Activated CD8-positive, alpha-beta memory T cell treated with anti-CD3 and anti-CD28 coated beads, Interleukin-2, amount 50 U/mL, for 48 hours (primary cell): Measurements from ENCODE around the gene LPA.
"Not testable (repeated sequence)": the region's sequence is repeated elsewhere in the genome, so short reads cannot be mapped to it uniquely, and the experiment has no call there.

Experiments used
- DNase-seq: peaks from one replicate; pipeline ENCODE4 v3.0.0-alpha.2; 2020

The LPA gene, protein sequence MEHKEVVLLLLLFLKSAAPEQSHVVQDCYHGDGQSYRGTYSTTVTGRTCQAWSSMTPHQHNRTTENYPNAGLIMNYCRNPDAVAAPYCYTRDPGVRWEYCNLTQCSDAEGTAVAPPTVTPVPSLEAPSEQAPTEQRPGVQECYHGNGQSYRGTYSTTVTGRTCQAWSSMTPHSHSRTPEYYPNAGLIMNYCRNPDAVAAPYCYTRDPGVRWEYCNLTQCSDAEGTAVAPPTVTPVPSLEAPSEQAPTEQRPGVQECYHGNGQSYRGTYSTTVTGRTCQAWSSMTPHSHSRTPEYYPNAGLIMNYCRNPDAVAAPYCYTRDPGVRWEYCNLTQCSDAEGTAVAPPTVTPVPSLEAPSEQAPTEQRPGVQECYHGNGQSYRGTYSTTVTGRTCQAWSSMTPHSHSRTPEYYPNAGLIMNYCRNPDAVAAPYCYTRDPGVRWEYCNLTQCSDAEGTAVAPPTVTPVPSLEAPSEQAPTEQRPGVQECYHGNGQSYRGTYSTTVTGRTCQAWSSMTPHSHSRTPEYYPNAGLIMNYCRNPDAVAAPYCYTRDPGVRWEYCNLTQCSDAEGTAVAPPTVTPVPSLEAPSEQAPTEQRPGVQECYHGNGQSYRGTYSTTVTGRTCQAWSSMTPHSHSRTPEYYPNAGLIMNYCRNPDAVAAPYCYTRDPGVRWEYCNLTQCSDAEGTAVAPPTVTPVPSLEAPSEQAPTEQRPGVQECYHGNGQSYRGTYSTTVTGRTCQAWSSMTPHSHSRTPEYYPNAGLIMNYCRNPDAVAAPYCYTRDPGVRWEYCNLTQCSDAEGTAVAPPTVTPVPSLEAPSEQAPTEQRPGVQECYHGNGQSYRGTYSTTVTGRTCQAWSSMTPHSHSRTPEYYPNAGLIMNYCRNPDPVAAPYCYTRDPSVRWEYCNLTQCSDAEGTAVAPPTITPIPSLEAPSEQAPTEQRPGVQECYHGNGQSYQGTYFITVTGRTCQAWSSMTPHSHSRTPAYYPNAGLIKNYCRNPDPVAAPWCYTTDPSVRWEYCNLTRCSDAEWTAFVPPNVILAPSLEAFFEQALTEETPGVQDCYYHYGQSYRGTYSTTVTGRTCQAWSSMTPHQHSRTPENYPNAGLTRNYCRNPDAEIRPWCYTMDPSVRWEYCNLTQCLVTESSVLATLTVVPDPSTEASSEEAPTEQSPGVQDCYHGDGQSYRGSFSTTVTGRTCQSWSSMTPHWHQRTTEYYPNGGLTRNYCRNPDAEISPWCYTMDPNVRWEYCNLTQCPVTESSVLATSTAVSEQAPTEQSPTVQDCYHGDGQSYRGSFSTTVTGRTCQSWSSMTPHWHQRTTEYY (N-terminal part only)

DNA sequence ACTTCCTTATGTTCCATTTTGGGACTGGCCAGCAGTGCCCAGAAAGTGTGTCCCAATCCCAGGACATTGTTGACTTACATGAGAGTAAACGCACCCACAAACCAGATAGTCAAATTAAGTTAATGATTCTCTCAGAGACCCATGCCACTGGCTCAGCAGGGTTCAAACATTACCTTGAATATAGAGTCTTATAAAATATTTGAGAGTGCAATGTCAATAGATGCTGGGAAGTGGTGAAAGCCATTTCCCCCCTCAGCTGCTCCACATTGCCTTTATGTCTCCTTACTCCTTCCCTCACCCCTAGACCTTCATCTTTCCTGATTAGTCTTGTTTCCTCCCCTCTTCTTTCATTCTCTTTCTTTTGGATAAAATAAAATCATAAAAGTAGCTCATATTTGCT, at the start of gene LPA:
Gene LPA, minus strand, starts transcription at position 78 of the 400 bp plus-strand sequence. Its CDS starts 61 bp downstream, at position 17.
- DNase-seq, result not testable (repeated sequence)

DNA sequence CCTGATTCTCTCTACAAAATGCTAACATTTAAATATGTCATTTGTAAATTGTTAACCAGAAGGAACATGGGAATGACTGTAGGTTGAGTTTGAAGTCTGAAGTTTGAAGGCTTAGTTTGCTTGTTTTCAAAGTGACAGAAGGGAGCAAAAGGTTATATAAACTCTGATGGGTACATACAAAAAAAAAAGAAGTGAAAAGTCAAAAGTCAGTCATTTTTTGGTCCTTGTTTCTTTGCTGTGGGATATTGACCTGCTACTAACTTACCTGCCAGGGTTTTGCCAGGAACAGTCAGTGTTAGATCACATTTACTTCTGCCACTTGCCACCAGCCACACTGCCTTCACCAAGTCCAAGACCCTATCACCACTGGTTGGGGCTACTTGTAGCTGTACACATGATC, 44.9 kb upstream of the LPA start:
- DNase-seq, result not testable (repeated sequence)

GRCh38 chr6:160704688-160705087, 40.6 kb upstream of the LPA start:
- not testable (repeated sequence) for DNase-seq

DNA sequence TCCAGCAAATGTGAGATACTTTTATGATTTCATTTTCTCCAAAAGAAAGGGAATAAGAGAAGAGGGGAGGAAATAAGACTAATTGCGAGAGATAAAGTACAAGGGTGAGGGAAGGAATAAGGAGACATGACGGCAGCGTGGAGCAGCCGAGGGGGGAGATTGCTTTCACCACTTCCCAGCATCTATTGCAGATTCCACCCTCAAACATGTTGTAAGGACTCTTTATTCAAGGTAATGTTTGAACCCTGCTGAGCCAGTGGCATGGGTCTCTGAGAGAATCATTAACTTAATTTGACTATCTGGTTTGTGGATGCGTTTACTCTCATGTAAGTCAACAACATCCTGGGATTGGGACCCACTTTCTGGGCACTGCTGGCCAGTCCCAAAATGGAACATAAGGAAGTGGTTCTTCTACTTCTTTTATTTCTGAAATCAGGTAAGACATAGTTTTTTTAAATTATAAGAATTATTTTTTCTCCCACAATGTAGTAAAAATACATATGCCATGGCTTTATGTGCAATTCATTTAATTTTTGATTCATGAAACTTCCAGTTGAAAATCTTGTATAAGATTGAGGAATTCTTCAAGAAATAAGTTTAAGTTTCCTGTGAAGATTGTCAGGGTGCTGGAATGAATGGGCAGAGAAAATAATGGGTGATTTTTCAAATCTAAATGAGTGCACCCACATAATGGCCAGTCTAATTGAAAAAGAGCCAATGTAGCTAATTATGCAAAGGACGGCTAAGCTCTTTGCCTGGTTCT, 38.0 kb upstream of the LPA start, which contains the start of gene PLG:
Gene PLG, plus strand, starts transcription at position 327 of the 763 bp plus-strand sequence. Its CDS starts 61 bp downstream, at position 388.
- not testable (repeated sequence) for DNase-seq

- DNase-seq, result no peak
Measured at GRCh38 chr6:160697826-160698225, 33.8 kb upstream of the LPA start.

DNA sequence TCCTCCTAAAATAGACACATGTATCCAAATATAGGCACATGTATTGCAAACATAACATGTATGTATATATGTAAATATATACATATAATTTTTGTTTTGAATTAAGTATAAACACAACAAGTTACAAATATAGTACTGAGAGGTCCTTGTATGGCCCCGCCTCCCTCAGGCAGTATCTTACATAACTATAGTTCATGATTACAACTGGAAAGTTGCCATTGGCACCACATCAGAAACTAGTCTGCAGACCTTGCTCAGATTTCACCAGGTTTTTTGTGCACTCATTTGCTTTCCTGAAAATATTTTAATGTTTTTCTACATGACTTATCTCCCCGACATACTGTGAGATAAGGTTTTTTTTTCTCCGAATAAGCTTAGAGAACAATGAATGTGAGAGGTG, 32.8 kb upstream of the LPA start:
- DNase-seq, result not testable (repeated sequence)

GRCh38 chr6:160695622-160696021, 31.5 kb upstream of the LPA start:
- not testable (repeated sequence) for DNase-seq

GRCh38 chr6:160695025-160695424, 30.9 kb upstream of the LPA start:
- DNase-seq, result not testable (repeated sequence)

DNA sequence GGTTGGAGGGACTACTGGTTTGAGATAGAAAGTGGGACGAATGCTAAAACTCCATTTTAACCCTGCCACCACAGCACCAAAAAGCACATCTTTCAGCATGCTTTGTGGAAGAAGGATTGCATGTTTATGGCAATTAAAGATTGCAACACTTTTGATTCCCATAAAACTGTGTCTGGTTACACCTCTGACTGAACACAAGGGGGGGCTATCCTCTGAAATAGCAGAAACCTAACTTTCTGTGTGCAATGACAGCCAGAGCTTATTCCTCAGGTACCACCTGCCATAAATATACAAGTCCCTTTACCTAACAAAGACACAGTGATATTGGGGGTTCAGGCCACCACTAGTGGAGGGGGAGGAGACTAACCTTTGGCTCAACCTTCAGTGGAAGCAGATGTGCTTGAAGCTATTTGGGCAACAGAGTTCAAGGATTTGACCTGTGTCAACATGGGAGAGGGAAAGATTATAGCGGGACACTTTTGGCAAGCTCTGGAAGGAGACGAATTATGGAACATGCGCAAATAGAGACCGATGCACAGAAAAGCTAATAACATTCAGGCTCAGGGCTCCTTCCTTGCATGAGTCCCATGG, 28.4 kb upstream of the LPA start:
- no peak for DNase-seq

DNA sequence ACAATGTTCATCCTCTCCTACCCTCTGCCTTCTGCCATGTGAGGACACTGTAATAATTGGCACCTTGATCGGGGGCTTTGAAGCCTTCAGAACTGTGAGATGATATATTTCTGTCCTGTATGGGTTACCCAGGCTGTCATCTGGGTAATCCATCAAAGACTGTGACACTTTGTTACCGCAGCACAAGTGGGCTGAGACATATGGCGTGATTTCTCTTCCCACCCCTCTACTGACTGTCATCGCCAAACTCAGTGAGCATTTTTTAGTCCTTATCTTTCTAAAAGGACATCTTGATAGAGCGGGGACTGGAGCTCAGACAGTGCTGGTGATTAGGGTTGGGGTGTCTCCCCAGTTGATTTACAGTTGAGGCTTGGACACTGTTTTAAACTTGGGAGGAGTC, 27.5 kb upstream of the LPA start:
- no peak for DNase-seq

- DNase-seq, result no peak
Measured at GRCh38 chr6:160690458-160690857, 26.4 kb upstream of the LPA start.

DNA sequence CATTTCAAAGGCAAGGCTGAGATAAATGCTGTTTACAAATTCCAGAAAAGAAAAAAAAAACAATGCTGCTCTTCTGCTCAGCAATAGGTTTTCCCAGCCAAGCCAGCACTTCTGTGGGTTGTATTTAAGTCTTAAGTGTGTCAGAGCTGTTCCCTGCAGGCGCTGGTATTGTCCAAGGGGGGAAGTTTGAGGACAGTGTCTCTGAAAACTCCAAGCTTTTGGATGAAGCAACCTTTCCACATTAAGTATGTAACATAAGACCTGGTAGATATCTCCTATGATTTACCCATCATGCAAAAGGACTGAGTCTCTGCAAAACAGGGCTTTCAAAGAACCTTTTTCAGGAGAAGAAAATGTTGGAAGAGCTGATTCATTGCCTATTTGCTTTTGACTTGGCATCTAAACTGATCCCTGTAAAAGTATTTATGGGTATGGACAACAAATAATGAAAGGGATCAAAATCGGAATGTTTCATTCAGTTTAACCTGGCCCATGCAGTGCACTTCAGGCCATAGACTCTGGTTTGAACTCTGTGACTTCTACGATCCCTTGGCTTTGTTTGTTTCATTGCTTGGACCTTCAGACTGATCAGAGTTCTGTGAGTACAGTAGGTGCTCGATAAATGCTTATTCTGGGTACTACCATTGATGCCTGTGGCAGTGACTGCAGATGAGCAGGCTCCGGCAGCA, 21.8 kb upstream of the LPA start:
- DNase-seq, result no peak

DNA sequence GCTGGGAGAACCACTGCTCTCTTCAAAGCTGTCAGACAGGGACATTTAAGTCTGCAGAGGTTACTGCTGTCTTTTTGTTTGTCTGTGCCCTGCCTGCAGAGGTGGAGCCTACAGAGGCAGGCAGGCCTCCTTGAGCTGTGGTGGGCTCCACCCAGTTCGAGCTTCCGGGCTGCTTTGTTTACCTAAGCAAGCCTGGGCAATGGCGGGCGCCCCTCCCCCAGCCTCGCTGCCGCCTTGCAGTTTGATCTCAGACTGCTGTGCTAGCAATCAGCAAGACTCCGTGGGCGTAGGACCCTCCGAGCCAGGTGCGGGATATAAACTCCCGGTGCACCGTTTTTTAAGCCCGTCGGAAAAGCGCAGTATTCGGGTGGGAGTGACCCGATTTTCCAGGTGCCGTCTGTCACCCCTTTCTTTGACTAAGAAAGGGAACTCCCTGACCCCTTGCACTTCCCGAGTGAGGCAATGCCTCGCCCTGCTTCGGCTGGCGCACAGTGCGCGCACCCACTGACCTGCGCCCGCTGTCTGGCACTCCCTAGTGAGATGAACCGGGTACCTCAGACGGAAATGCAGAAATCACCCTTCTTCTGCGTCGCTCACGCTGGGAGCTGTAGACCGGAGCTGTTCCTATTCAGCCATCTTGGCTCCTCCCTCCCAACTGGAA, 21.2 kb upstream of the LPA start:
- not testable (repeated sequence) for DNase-seq

DNA sequence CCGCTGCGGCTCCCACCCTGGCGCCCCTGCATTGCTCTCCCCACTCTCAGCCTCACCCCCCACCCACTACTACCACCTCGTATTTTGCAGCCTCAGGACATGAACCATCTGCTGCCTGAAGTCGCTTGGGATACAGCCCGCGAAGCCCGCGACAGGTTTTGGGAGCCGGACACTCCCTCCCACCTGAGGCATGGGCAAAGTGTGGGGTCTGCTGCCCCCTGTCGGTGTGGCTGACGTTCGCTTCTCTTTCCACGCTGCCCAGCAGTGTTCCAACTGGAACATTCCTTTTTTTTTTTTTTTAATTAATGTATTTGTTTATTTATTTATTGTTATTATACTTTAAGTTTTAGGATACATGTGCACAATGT, 15.3 kb upstream of the LPA start:
- no peak for DNase-seq

DNA sequence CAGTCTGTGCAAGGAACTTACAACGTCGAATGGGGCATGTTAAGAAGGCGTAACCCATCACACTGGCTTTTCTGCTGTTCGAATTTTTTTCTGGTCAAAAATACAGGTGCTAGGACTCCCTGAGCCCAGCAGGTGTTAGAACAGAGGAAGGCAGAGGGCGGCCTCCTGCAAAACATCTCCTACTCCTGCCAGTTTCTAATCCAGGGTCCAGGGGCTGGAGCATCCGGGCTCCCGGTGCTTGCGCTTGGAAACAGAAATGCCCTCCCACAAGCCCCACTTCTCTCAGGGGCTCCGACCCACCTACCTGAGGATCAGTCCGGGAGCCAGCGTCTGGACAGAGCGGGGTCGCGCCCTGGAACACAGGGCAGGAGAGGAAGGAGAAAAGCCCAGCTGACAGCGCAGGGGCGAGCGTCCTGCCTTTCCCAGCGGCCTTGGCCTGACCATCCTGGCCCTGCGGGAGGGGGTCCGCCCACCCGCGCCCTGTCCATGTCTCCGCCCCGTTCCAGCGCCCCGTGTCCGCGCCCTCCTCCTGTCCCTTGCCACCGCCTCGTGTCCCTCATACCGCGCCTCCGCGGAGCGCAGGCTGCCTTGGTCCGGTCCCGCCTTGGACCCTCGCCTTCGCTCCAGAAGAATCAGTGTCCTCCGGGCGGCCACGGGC, 14.8 kb upstream of the LPA start:
- DNase-seq, result no peak

GRCh38 chr6:160678230-160678629, 14.2 kb upstream of the LPA start:
- DNase-seq, result no peak

DNA sequence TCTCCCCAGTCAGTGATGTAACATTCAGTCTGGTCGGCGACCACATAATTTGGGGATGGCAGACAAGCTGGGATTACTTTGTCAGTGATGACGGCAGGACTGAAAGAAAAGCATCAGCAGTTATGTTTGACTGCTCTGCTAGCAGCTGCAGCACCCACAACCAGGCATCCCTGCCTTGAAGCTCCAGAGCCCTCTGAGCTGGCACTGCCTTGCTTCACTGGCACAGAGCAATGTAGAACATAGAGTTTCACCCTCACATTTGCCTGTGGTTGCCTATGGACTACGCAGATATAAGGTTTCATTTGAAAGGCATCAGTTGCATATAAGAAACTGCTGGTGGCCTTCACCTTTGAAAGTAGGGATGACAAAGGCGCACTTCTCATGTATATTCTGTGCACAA, 12.3 kb upstream of the LPA start:
- DNase-seq, result not testable (repeated sequence)

- DNase-seq, result no peak
Measured at GRCh38 chr6:160668589-160668988, 4.5 kb upstream of the LPA start.

DNA sequence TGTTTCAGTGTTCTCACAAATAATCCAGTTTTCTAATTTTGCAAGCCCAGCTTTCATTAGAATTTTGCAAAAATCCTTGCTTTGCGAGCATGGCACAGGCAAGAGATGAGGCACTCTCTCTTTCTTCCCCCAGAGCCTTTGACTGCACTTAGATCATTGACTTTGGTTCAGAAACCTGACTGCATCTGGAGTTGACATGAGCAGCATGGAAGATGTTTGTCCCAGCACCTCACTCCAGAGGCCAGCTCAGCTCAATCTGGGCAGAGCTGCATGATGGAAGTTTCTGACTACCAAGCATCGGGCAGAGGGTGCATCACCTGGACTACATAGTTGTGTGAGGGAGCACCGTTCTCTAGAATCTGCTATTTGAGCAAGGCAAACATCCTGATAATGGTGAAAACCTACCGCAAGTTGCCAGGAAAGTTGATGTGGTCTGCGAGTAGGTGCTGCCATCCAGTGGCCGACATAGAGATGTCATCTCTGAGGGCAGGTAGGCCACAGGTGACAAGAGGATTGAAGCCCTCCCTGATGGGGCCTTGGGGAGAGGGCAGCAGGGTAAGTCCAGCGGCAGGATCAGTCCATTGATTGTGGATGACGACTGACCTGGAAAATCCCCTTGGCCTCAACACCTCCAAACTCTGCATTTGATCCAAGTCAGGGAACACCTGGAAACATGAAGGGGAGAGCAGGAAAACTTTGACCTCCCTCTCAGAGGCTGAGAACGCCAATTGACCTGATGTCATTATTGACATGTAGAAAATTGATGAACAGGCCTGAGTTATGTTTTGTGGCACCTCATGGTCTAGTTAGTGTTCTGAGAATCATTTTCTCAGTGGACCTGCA, 3.8 kb upstream of the LPA start:
- DNase-seq, result peak; percentile 58
